A549 (cell line): ENCODE results near the gene PDHX. TPM values are rescaled to one million over a fixed set of nuclear protein-coding genes. Genes with fewer than 3 reads are reported as not detected.

Experiments
- ATAC-seq, 2 experiments: fragments of 200-7000 bp in 1 of 2; fragments of >200 bp in 1 of 2; cut with Nextera tagmentation in 1 of 2; cut with Tn5 transposase in 1 of 2; 3 replicates each; pipeline versions ENCODE4 v1.8.0 to v1.9.1; 2018 to 2020; ENCODE audit warnings: mild to moderate bottlenecking in 1 of 2, moderate library complexity in 1 of 2
- CTCF ChIA-PET: fragments of 300-600 bp; sonication (Branson Sonifier 250); formaldehyde crosslinking; extraction: SDS; loops from one replicate; lab custom pipeline; 2021; ENCODE audit warnings: antibody characterized with exemption, inconsistent platforms; lab: Yijun Ruan, JAX
- POLR2A ChIA-PET: fragments of 350-600 bp; formaldehyde crosslinking; extraction: SDS; loops from one replicate; lab custom pipeline; 2021; ENCODE audit warnings: antibody characterized with exemption, inconsistent platforms; lab: Yijun Ruan, JAX
- DNase-seq, 2 experiments: peaks; one replicate each; pipeline versions ENCODE4 v3.0.0 to v3.0.0-alpha.2; 2011 to 2016; ENCODE audit warnings: low read depth in 1 of 2, low spot score in 1 of 2
- FAIRE-seq: peaks from 2 replicates; lab custom pipeline; 2011; peaks lifted over from hg19 to GRCh38; lab: Jason Lieb, UNC
- H3K27ac ChIP-seq, 2 experiments: fragments of >200 bp; sonication (Bioruptor Twin); formaldehyde crosslinking; 3 replicates each; pipeline ENCODE4 v1.5.1; 2016 to 2017
- H3K4me1 ChIP-seq: fragments of >200 bp; sonication (Bioruptor Twin); formaldehyde crosslinking; 3 replicates; pipeline ENCODE4 v1.6.1; 2016
- H3K4me2 ChIP-seq: fragments of >200 bp; sonication (Bioruptor Twin); formaldehyde crosslinking; 3 replicates; pipeline ENCODE4 v1.6.1; 2016
- H3K4me3 ChIP-seq: fragments of >200 bp; sonication (Bioruptor Twin); formaldehyde crosslinking; 3 replicates; pipeline ENCODE4 v1.5.1; 2016
- H3K9me3 ChIP-seq: fragments of >200 bp; sonication (Bioruptor Twin); formaldehyde crosslinking; 3 replicates; pipeline ENCODE4 v1.6.1; 2016
- ATOH8 ChIP-seq: fragments of 250-450 bp; sonication (Bioruptor Pico); IDR thresholded peaks from 2 replicates; pipeline ENCODE4 v1.5.0; 2020; ENCODE audit warnings: low read depth, mild to moderate bottlenecking, moderate library complexity
- BHLHE40 ChIP-seq: IDR thresholded peaks from 2 replicates; pipeline ENCODE4 v1.6.1; 2012; ENCODE audit warnings: low read depth, low read length, inconsistent platforms
- CEBPB ChIP-seq, 2 experiments: fragments of >200 bp in 1 of 2; sonication (Bioruptor Twin) in 1 of 2; formaldehyde crosslinking in 1 of 2; IDR thresholded peaks; 2 replicates each; pipeline ENCODE4 v1.6.1; 2012 to 2016
- CHD2 ChIP-seq: fragments of 150-350 bp; IDR thresholded peaks from 2 replicates; pipeline ENCODE4 v1.6.1; 2014; ENCODE audit warnings: low read length; ENCODE audit not compliant: partially characterized antibody
- EP300 ChIP-seq, 2 experiments: fragments of >200 bp; sonication (Bioruptor Twin); formaldehyde crosslinking; IDR thresholded peaks; 2 replicates in 1 of 2; 3 replicates in 1 of 2; pipeline ENCODE4 v1.6.1; 2016 to 2017
- HOXB5 ChIP-seq: fragments of 250-450 bp; sonication (Bioruptor Pico); IDR thresholded peaks from 2 replicates; pipeline ENCODE4 v1.5.0; 2020; ENCODE audit warnings: mild to moderate bottlenecking, moderate library complexity
- JUN ChIP-seq, 2 experiments: fragments of >200 bp; sonication (Bioruptor Twin); formaldehyde crosslinking; IDR thresholded peaks; 2 replicates in 1 of 2; 3 replicates in 1 of 2; pipeline ENCODE4 v1.6.1; 2016 to 2017
- PBX3 ChIP-seq: IDR thresholded peaks from 2 replicates; pipeline ENCODE4 v1.6.1; 2012
- PHF8 ChIP-seq: fragments of 200-600 bp; sonication (generic); IDR thresholded peaks from 2 replicates; pipeline ENCODE4 v1.6.1; 2016; ENCODE audit warnings: low read depth, mild to moderate bottlenecking, antibody characterized with exemption, moderate library complexity, borderline replicate concordance
- RAD21 ChIP-seq, 2 experiments: fragments of >200 bp in 1 of 2; sonication (Bioruptor Twin) in 1 of 2; formaldehyde crosslinking in 1 of 2; IDR thresholded peaks in 1 of 2; conservative IDR thresholded peaks in 1 of 2; 2 replicates in 1 of 2; 3 replicates in 1 of 2; pipeline ENCODE4 v1.6.1; 2012 to 2018; ENCODE audit warnings: inconsistent platforms in 1 of 2
- RNF2 ChIP-seq: fragments of 200-600 bp; sonication (generic); IDR thresholded peaks from 2 replicates; pipeline ENCODE4 v1.6.1; 2016; ENCODE audit warnings: low read depth, mild to moderate bottlenecking, antibody characterized with exemption, moderate library complexity, borderline replicate concordance
- TP53 ChIP-seq: fragments of 250-450 bp; sonication (Bioruptor Pico); IDR thresholded peaks from 2 replicates; pipeline ENCODE4 v1.5.0; 2021; ENCODE audit warnings: mild to moderate bottlenecking, moderate library complexity
- ZFP36 ChIP-seq: fragments of 450-650 bp; IDR thresholded peaks from 2 replicates; pipeline ENCODE4 v1.6.1; 2014; ENCODE audit warnings: borderline replicate concordance; ENCODE audit not compliant: partially characterized antibody
- WGBS: methylation state at CpG from one replicate; pipeline ENCODE4 v1.1.6; 2017; ENCODE audit errors: missing lambda C conversion rate; 5-methylcytosine and 5-hydroxymethylcytosine counted together
- polyA plus RNA-seq, 4 experiments: library from polyadenylated mRNA; depleted of rRNA in 3 of 4; stranded (reverse); fragments of >200 nt; fragmentation: RNase III in 1 of 4; extraction: RNeasy Plus Mini Kit Qiagen cat#74134 plus additional on column Dnase treatment in 1 of 4; gene quantifications; 2 replicates in 3 of 4; 3 replicates in 1 of 4; pipeline ENCODE4 v1.2.3, GENCODE V29; 2011 to 2017
- TF ChIP-seq, protein P1 (sequence below): fragments of 150-350 bp; IDR thresholded peaks from 2 replicates; pipeline ENCODE4 v1.6.1; 2014; ENCODE audit warnings: low read depth, mild to moderate bottlenecking, low read length
- TF ChIP-seq, protein P2 (sequence below): fragments of 250-450 bp; sonication (Bioruptor Pico); IDR thresholded peaks from 2 replicates; pipeline ENCODE4 v1.5.0; 2021; ENCODE audit warnings: mild to moderate bottlenecking, moderate library complexity, borderline replicate concordance

The PDHX gene
- polyA plus RNA-seq, 2 of the 4 experiments (the other 2 are of a cell fraction) = 46.5 to 87.4 TPM

GRCh38 chr11:34915136-34916014 is 1.0 kb upstream of the PDHX start (continued):
- TF ChIP-seq PBX3 = no peak
- no peak for TF ChIP-seq BHLHE40
- no peak for TF ChIP-seq JUN (IDR thresholded peaks at IDR 0.05)
- no peak for TF ChIP-seq RAD21 (conservative IDR thresholded peaks at IDR 0.05 in 1 of 2, IDR thresholded peaks at IDR 0.05 in 1 of 2)
- no peak for TF ChIP-seq ZFP36
- TF ChIP-seq EP300 (IDR thresholded peaks at IDR 0.05) = no peak
- no peak for TF ChIP-seq CEBPB (IDR thresholded peaks at IDR 0.05)
- TF ChIP-seq, protein P1, sequence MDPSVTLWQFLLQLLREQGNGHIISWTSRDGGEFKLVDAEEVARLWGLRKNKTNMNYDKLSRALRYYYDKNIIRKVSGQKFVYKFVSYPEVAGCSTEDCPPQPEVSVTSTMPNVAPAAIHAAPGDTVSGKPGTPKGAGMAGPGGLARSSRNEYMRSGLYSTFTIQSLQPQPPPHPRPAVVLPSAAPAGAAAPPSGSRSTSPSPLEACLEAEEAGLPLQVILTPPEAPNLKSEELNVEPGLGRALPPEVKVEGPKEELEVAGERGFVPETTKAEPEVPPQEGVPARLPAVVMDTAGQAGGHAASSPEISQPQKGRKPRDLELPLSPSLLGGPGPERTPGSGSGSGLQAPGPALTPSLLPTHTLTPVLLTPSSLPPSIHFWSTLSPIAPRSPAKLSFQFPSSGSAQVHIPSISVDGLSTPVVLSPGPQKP = no peak
- TF ChIP-seq RNF2 = no peak

GRCh38 chr11:34916843-34917770 is 689 bp downstream of the PDHX start:
- TF ChIP-seq PHF8 (peak; percentile 57; the same call in 1 of the 2 replicates), ATOH8 (no peak), CHD2 (no peak), HOXB5 (CRISPR knock-in tag) (no peak), TP53 (CRISPR knock-in tag) (0 out of 2 replicates have a peak, but pooled peaks have one; percentile 13)
- TF ChIP-seq, protein P2, sequence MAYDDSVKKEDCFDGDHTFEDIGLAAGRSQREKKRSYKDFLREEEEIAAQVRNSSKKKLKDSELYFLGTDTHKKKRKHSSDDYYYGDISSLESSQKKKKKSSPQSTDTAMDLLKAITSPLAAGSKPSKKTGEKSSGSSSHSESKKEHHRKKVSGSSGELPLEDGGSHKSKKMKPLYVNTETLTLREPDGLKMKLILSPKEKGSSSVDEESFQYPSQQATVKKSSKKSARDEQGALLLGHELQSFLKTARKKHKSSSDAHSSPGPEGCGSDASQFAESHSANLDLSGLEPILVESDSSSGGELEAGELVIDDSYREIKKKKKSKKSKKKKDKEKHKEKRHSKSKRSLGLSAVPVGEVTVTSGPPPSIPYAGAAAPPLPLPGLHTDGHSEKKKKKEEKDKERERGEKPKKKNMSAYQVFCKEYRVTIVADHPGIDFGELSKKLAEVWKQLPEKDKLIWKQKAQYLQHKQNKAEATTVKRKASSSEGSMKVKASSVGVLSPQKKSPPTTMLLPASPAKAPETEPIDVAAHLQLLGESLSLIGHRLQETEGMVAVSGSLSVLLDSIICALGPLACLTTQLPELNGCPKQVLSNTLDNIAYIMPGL = 0 out of 2 replicates have a peak, but pooled peaks have one; percentile 36
- peaks cover 20% of the 10 kb centered on the region for H3K4me1 ChIP-seq
- peak in 1 of 2 experiments; percentile 8 for DNase-seq
- ChIA-PET CTCF (interaction anchor here (1.0 to 2.9 kb wide), 5 partner anchors 8 to 475 kb away, joined by 3 to 11 read pairs (median 8); no protein-coding TSS in a partner anchor), POLR2A (interaction anchor here (1.9 kb wide), 1 partner anchor 317 kb away, joined by 6 read pairs; no protein-coding TSS in a partner anchor)
- H3K4me2 ChIP-seq = peak overlapping the region; percentile 82
- peak overlapping the region; percentile 92 to 98 for H3K27ac ChIP-seq
- ATAC-seq = peak; percentile 51 to 61; a peak in 5 of 6 replicates
- H3K9me3 ChIP-seq = no peaks in the 10 kb centered on the region
- H3K4me3 ChIP-seq = peak overlapping the region; percentile 78
- 11% methylated on average over 23 of the region's 23 CpGs for WGBS
- FAIRE-seq = no peak
